CD4-positive, alpha-beta T cell (primary cell): ENCODE data around the gene SPAG9. TPM values are rescaled to one million over a fixed set of nuclear protein-coding genes. Genes with fewer than 3 reads are reported as not detected.
"Not testable (repeated sequence)": the region's sequence is repeated elsewhere in the genome, so short reads cannot be mapped to it uniquely, and the experiment has no call there.

Experiments
- ATAC-seq: fragments of 200-7000 bp; cut with Tn5 transposase; one replicate; pipeline ENCODE4 v1.10.0; 2022; ENCODE audit warnings: mild to moderate bottlenecking; ENCODE audit not compliant: poor library complexity
- CTCF ChIA-PET: fragments of 350-600 bp; sonication (Branson Sonifier 250); formaldehyde crosslinking; loops from one replicate; lab custom pipeline; 2021; ENCODE audit warnings: antibody characterized with exemption, inconsistent platforms; lab: Charles Lee
- POLR2A ChIA-PET: fragments of 350-600 bp; sonication (Branson Sonifier 250); formaldehyde crosslinking; loops from one replicate; lab custom pipeline; 2021; ENCODE audit warnings: antibody characterized with exemption, inconsistent platforms; lab: Charles Lee
- DNase-seq, 14 experiments: peaks; one replicate each; pipeline ENCODE4 v3.0.0-alpha.2; 2013 to 2020; ENCODE audit warnings: mixed read lengths in 2 of 14
- H3K27ac ChIP-seq, 2 donors: one replicate each; pipeline versions ENCODE4 v1.5.1 to v1.7.0; 2013; ENCODE audit warnings: low read length in 2 of 2, low read depth in 1 of 2, mild to moderate bottlenecking in 1 of 2
- H3K27me3 ChIP-seq, 2 experiments: 1 replicate in 1 of 2; 2 replicates in 1 of 2; pipeline versions ENCODE4 v1.6.1 to v1.7.0; 2013; ENCODE audit warnings: low read length in 2 of 2, control low read depth in 1 of 2, mild to moderate bottlenecking in 1 of 2, moderate library complexity in 1 of 2; ENCODE audit not compliant: insufficient read depth in 2 of 2, control insufficient read depth in 1 of 2
- H3K36me3 ChIP-seq: one replicate; pipeline ENCODE4 v1.6.1; 2013; ENCODE audit warnings: low read length, control low read depth; ENCODE audit not compliant: insufficient read depth
- H3K4me1 ChIP-seq: one replicate; pipeline ENCODE4 v1.6.1; 2013; ENCODE audit warnings: low read length, control low read depth; ENCODE audit not compliant: insufficient read depth
- H3K4me3 ChIP-seq: one replicate; pipeline ENCODE4 v1.5.1; 2013; ENCODE audit warnings: mild to moderate bottlenecking, low read length, moderate library complexity
- H3K9me3 ChIP-seq, 2 experiments: 1 replicate in 1 of 2; 2 replicates in 1 of 2; pipeline versions ENCODE4 v1.6.1 to v1.7.0; 2013; ENCODE audit warnings: low read length in 2 of 2, mild to moderate bottlenecking in 2 of 2, control low read depth in 1 of 2, moderate library complexity in 1 of 2; ENCODE audit not compliant: control insufficient read depth in 1 of 2, insufficient read depth in 1 of 2
- H3K27ac Mint-ChIP-seq: one replicate; pipeline ENCODE4 v1.8.0; 2020; ENCODE audit warnings: mixed read lengths
- H3K27me3 Mint-ChIP-seq: one replicate; pipeline ENCODE4 v1.8.0; 2021; ENCODE audit warnings: mixed read lengths
- H3K36me3 Mint-ChIP-seq: one replicate; pipeline ENCODE4 v1.8.0; 2021; ENCODE audit warnings: low read depth, mixed read lengths
- H3K4me1 Mint-ChIP-seq: one replicate; pipeline ENCODE4 v1.8.0; 2021; ENCODE audit warnings: low read depth, mixed read lengths
- H3K4me3 Mint-ChIP-seq: one replicate; pipeline ENCODE4 v1.8.0; 2020; ENCODE audit warnings: mild to moderate bottlenecking, mixed read lengths
- H3K9me3 Mint-ChIP-seq: one replicate; pipeline ENCODE4 v1.8.0; 2020; ENCODE audit warnings: mixed read lengths
- CTCF ChIP-seq: fragments of 200-600 bp; IDR thresholded peaks from one replicate; pipeline ENCODE4 v1.8.0; 2022; ENCODE audit warnings: antibody characterized with exemption, mild to moderate bottlenecking
- intact Hi-C, 2 experiments: fragments of 100-400 bp; cut with DNase I in 1 of 2; cut with micrococcal nuclease in 1 of 2; formaldehyde crosslinking; loops; one replicate each; pipeline versions ENCODE4 v1.15.1 to v1.9.0; 2023 to 2025; cut with DNase I, micrococcal nuclease
- total RNA-seq, 174 experiments: library from RNA in 2 of 174; stranded (reverse) in 2 of 174; gene quantifications; one replicate each; pipeline ENCODE4 v1.2.3 and lab custom pipeline; 2021 to 2026

SPAG9 gene
- total RNA-seq, 2 experiments from 2014 or later: 60.2 to 64.6 TPM

- no peaks in the 10 kb centered on the region for H3K4me1 ChIP-seq
- Mint-ChIP-seq H3K36me3 (no peaks in the 10 kb centered on the region), H3K9me3 (no peaks in the 10 kb centered on the region), H3K27me3 (no peaks in the 10 kb centered on the region), H3K4me1 (no peaks in the 10 kb centered on the region), H3K27ac (no peak overlapping the region), H3K4me3 (no peak overlapping the region)
- no peak overlapping the region for H3K27ac ChIP-seq
- TF ChIP-seq CTCF: no peak
- no peaks in the 10 kb centered on the region for H3K36me3 ChIP-seq
- ATAC-seq (no peak), DNase-seq (no peak)
- intact Hi-C loops: no loop called here
- CTCF ChIA-PET: no interaction called here
- POLR2A ChIA-PET: no interaction called here
- no peaks in the 10 kb centered on the region for H3K9me3 ChIP-seq
- no peak overlapping the region for H3K4me3 ChIP-seq
- H3K27me3 ChIP-seq: no peaks in the 10 kb centered on the region
These were observed 12.3 kb upstream of the SPAG9 start for GRCh38 chr17:51132964-51133319.

GRCh38 chr17:51128076-51128475 lies 7.4 kb upstream of the SPAG9 start:
- no peaks in the 10 kb centered on the region for H3K9me3 Mint-ChIP-seq
- no peak overlapping the region for H3K27ac ChIP-seq
- no peak overlapping the region for H3K4me3 ChIP-seq
- no peaks in the 10 kb centered on the region for H3K4me1 Mint-ChIP-seq
- no peak for TF ChIP-seq CTCF
- no peak overlapping the region for H3K4me3 Mint-ChIP-seq
- no peaks in the 10 kb centered on the region for H3K9me3 ChIP-seq
- H3K36me3 Mint-ChIP-seq: no peaks in the 10 kb centered on the region
- ATAC-seq (no peak), DNase-seq (peak in 2 of 14 experiments; percentile 35 to 47)
- H3K27me3 ChIP-seq: no peaks in the 10 kb centered on the region
- no peaks in the 10 kb centered on the region for H3K36me3 ChIP-seq
- H3K4me1 ChIP-seq: no peaks in the 10 kb centered on the region
- no peak overlapping the region for H3K27ac Mint-ChIP-seq
- intact Hi-C loops: no loop called here
- H3K27me3 Mint-ChIP-seq: no peaks in the 10 kb centered on the region
- ChIA-PET POLR2A (no interaction called here), CTCF (no interaction called here)

- Histone ChIP-seq H3K36me3 (no peaks in the 10 kb centered on the region), H3K27me3 (no peaks in the 10 kb centered on the region), H3K4me3 (no peak overlapping the region), H3K9me3 (no peaks in the 10 kb centered on the region), H3K27ac (no peak overlapping the region), H3K4me1 (peaks cover 14% of the 10 kb centered on the region)
- Mint-ChIP-seq H3K9me3 (no peaks in the 10 kb centered on the region), H3K4me3 (no peak overlapping the region), H3K4me1 (peaks cover 17% of the 10 kb centered on the region), H3K36me3 (peaks cover under 1% of the 10 kb centered on the region), H3K27ac (no peak overlapping the region), H3K27me3 (no peaks in the 10 kb centered on the region)
- DNase-seq (no peak), ATAC-seq (no peak)
- intact Hi-C loops: loop anchor here in 1 of 2 experiments (5.0 kb wide), 2 partner anchors 137 to 273 kb away; partner anchors contain the start of genes MBTD1 and UTP18
- TF ChIP-seq CTCF: no peak
- ChIA-PET POLR2A (no interaction called here), CTCF (interaction anchor here (0.6 to 6.0 kb wide), 3 partner anchors 28 to 124 kb away, joined by 3 to 43 read pairs (median 3); partner anchors contain the start of gene NME1)
These were observed 4.2 kb upstream of the SPAG9 start for GRCh38 chr17:51124640-51125503.

GRCh38 chr17:51122473-51123115 lies 1.9 kb upstream of the SPAG9 start:
- CTCF ChIA-PET: interaction anchor here (1.5 to 6.0 kb wide), 2 partner anchors 30 to 122 kb away, joined by 3 to 43 read pairs; partner anchors contain the start of gene NME1
- H3K4me3 ChIP-seq: not testable (repeated sequence)

More at GRCh38 chr17:51122473-51123115, 1.9 kb upstream of the SPAG9 start:
- Mint-ChIP-seq H3K4me1 (peaks cover 39% of the 10 kb centered on the region), H3K4me3 (peak overlapping the region; percentile 77), H3K27ac (peak overlapping the region; percentile 94)
- peaks cover 29% of the 10 kb centered on the region for H3K4me1 ChIP-seq
- not testable (repeated sequence) for ATAC-seq, H3K9me3 ChIP-seq, H3K9me3 Mint-ChIP-seq, H3K27ac ChIP-seq, H3K36me3 ChIP-seq, H3K36me3 Mint-ChIP-seq, H3K27me3 Mint-ChIP-seq, H3K27me3 ChIP-seq
- intact Hi-C loops: loop anchor here in 1 of 2 experiments (5.0 kb wide), 2 partner anchors 140 to 270 kb away; partner anchors contain the start of genes MBTD1 and UTP18
- POLR2A ChIA-PET: interaction anchor here (1.4 to 4.1 kb wide), 3 partner anchors 17 to 256 kb away, joined by 4 to 32 read pairs (median 4); partner anchors contain the start of genes NME1 and TOB1
- DNase-seq: peak in 1 of 14 experiments; percentile 9
